COLO668 (cell line): ENCODE data around the gene SERINC2.
A peak's percentile ranks its signal among the peaks of the same experiment; 100 is the strongest.

Experiments
- DNase-seq: peaks from one replicate; lab custom pipeline; 2025; ENCODE audit not compliant: unreplicated experiment; lab: John Stamatoyannopoulos, UW

Gene SERINC2

GRCh38 chr1:31412205-31412604, 808 bp upstream of the SERINC2 start:
- DNase-seq: no peak

GRCh38 chr1:31413405-31414001, 490 bp downstream of the SERINC2 start:
- DNase-seq: peak; percentile 89

GRCh38 chr1:31414980-31415370, 2.0 kb downstream of the SERINC2 start:
- no peak for DNase-seq

GRCh38 chr1:31415658-31416057, 2.6 kb downstream of the SERINC2 start:
- DNase-seq: no peak

- no peak for DNase-seq
Observed at GRCh38 chr1:31416101-31416736, 3.2 kb downstream of the SERINC2 start.

GRCh38 chr1:31417148-31417547, 4.1 kb downstream of the SERINC2 start:
- DNase-seq: no peak

- no peak for DNase-seq
Observed at GRCh38 chr1:31418626-31419323, 5.8 kb downstream of the SERINC2 start.

GRCh38 chr1:31420716-31421115, 7.7 kb downstream of the SERINC2 start:
- DNase-seq: no peak

GRCh38 chr1:31421371-31422040, 8.5 kb downstream of the SERINC2 start:
- DNase-seq: peak; percentile 59

GRCh38 chr1:31422505-31423319, 9.7 kb downstream of the SERINC2 start:
- DNase-seq: peak; percentile 90

- DNase-seq: peak; percentile 87
Observed at GRCh38 chr1:31423418-31423947, 10.5 kb downstream of the SERINC2 start.

GRCh38 chr1:31424568-31424967, 11.6 kb downstream of the SERINC2 start:
- no peak for DNase-seq

- no peak for DNase-seq
Observed at GRCh38 chr1:31425301-31426081, 12.5 kb downstream of the SERINC2 start.

- no peak for DNase-seq
Observed at GRCh38 chr1:31426249-31426922, 13.4 kb downstream of the SERINC2 start.

GRCh38 chr1:31427322-31427721, 14.3 kb downstream of the SERINC2 start:
- DNase-seq: no peak

GRCh38 chr1:31428436-31429221, 15.6 kb downstream of the SERINC2 start:
- DNase-seq: no peak

GRCh38 chr1:31429583-31429982, 16.6 kb downstream of the SERINC2 start:
- DNase-seq: no peak
